Measurements from ENCODE around the gene IQCN.

Gene IQCN, protein sequence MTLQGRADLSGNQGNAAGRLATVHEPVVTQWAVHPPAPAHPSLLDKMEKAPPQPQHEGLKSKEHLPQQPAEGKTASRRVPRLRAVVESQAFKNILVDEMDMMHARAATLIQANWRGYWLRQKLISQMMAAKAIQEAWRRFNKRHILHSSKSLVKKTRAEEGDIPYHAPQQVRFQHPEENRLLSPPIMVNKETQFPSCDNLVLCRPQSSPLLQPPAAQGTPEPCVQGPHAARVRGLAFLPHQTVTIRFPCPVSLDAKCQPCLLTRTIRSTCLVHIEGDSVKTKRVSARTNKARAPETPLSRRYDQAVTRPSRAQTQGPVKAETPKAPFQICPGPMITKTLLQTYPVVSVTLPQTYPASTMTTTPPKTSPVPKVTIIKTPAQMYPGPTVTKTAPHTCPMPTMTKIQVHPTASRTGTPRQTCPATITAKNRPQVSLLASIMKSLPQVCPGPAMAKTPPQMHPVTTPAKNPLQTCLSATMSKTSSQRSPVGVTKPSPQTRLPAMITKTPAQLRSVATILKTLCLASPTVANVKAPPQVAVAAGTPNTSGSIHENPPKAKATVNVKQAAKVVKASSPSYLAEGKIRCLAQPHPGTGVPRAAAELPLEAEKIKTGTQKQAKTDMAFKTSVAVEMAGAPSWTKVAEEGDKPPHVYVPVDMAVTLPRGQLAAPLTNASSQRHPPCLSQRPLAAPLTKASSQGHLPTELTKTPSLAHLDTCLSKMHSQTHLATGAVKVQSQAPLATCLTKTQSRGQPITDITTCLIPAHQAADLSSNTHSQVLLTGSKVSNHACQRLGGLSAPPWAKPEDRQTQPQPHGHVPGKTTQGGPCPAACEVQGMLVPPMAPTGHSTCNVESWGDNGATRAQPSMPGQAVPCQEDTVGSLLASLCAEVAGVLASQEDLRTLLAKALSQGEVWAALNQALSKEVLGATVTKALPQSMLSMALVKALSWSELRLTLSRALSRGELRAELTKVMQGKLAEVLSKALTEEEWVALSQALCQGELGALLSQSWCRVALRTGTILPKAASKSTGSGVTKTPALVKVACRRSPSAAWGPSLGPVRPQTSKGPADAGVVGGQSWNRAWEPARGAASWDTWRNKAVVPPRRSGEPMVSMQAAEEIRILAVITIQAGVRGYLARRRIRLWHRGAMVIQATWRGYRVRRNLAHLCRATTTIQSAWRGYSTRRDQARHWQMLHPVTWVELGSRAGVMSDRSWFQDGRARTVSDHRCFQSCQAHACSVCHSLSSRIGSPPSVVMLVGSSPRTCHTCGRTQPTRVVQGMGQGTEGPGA (N-terminal part only)
- 1.0 to 5.7 reads per million in 2 experiments for total RNA-seq

DNA sequence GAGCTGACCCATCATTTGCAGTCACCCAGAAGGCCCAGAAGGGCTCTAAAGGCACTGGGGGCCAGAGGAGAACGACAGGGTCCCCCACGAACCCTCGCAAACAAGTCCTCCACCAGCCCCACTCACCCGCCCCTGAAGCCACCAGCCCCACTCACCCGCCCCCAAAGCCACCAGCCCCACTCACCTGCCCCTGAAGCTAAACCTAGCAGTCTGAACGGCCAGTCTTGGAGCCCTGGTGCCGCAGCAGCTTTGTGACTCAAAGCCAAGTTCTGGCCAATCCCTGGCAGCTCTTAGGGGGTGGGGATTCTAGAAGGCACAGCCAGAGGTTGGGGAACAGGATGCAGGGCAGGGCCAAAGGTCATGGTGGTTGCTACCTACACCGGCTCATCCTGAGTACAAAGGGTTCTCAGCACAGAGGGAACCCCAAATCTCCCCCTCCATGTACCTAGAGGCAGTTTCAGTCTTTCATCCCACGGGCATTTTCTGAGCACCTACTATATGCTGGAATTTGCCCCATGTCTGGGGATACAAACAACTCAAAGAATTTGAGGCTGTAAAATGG lies at the start of gene IQCN:
Gene IQCN (minus strand): TSS at position 234 of the 562 bp plus-strand sequence. CDS start 4,974 bp downstream, outside the sequence.
- DNase-seq (ENCODE audit: low read depth), result no peak

DNA sequence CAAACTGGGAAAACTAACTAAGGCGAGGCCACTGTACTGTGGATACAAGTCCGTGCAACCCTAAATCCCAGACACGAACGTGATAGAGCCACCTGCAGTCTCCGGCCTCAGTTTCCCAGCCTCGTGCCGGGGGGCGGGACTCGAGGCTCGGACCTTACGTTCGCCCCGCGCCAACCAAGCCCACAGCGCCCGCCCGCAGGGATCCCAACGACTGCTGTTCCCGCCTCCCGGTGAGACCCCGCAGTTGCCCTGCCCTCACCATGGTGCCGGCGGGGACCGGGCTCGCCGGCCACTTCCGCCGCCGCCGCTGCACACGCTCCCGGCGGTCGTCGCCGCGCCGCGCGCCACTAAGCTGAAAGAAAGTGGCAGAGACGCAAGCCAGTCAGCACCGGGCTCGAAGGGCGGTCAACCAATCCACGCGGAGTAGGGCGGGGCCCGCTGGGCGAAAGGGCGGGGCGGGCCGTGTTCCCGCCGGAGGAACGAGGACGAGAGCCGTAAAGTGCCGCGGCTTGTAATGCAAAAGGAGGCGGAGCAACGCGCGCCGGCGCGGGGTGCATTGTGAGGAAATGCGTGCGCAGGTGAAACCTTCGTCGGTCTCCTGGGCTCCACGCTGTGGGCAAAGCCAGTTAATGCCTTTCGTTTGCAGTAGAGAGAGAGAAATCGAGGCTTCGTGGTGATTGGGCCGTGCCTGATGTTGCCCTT lies 48.7 kb upstream of the IQCN start, which contains the start of gene LSM4:
Gene LSM4 (minus strand): TSS at position 318 of the 702 bp plus-strand sequence. CDS start 56 bp downstream, at position 262.
- peak; percentile 99 for DNase-seq (ENCODE audit: low read depth)

DNA sequence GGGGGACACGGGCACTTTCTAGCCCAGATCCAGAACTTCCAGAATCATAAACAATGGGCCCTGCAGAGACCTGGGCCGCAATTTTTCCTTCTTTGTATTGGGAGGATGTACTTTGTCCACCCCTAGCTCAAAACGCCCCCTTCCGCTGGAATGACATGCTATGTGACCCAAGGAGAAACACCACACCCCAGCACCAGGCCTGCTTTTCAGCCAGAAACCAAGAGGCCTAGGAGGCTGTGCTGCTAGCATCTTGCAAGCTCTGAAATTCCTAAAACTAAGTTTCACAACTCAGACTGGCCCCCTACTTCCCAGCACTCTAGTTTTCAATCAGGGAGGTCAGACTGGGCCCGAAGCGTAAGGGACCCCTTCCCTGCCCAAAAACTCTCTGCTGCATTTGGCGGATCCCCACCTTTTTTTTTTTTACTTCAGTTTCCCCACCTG lies 48.1 kb upstream of the IQCN start:
- DNase-seq (ENCODE audit: low read depth), result no peak

DNA sequence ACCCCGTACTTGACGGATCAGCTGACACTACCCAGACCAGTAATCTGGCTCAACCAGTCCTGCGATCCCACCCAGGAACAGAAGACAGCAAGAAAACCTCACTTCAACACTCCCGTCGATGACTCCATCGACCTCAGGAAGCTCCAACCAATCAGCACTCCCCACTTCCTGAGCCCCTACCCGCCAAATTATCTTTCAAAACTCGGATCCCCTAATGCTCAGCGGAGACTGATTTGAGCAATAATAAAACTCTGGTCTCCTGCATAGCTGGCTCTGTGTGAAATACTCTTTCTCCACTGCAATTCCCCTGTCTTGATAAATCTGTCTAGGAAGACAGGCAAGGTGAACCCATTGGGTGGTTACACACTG lies 47.5 kb upstream of the IQCN start:
- no peak for DNase-seq (ENCODE audit: low read depth)

DNA sequence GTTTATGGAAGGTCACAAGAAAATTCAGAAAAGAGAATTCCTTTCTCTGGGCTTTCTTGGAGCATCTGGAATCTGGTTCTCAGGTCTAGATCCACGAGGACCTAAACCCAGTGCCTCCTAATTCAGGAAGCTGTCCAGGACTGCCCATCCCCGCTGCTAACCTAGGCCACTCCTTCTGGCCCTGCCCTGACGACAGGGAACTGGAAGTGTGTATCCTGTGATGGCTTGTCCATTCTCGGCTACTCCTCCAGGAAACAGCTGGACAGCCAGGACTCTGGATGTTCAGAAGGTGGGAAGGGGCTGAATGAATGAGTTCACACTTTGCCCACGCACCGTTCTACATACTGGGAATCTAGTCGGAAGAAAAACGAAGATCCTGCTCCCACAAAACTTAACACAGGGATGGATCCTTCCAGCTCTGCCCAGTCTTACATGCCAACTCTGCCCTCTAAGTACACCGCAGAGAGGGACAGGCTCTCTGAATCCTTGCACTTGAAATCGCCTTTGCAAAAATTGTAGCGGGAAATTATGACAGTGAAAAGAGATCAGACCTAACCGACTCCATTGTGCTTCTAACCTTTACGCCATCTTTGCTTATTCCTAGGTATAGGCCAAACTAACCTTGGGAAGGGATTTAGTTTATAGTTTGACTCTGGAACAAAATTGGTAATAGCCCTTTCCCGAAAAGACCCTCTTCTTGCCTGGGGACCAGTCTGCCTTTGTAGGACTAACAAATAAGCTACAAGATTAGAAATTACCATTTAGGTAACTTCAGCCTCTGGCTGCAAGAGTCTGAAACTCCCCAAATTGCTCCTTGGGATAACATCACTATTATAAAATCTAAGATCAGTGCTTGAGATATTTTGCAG lies 46.8 kb upstream of the IQCN start:
- no peak for DNase-seq (ENCODE audit: low read depth)

DNA sequence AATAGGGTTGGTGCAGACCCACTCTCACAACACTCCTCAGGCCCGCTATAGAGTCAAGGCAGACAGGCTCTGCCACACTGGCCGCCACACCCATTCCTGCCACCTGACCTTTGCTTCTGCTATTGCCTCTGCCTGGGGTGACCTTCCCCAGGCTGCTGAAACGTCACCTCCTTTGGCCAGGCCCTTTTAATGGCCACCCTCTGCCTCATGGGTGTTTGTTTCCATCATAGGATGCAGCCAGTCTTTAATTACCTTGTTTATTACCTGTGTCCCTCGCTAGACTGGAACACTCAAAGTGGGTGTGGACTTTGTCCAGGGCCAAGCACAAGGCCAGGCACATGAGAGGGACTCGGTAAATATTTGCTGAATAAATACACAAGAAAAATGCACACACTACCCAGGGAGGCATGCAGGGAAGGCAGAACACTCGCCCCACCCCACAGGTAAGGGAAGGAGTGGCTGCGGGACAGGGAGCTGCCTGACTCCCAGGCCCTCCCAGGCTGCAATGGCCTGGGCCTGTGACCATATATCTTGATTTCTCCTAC lies 45.4 kb upstream of the IQCN start:
- DNase-seq (ENCODE audit: low read depth), result no peak

DNA sequence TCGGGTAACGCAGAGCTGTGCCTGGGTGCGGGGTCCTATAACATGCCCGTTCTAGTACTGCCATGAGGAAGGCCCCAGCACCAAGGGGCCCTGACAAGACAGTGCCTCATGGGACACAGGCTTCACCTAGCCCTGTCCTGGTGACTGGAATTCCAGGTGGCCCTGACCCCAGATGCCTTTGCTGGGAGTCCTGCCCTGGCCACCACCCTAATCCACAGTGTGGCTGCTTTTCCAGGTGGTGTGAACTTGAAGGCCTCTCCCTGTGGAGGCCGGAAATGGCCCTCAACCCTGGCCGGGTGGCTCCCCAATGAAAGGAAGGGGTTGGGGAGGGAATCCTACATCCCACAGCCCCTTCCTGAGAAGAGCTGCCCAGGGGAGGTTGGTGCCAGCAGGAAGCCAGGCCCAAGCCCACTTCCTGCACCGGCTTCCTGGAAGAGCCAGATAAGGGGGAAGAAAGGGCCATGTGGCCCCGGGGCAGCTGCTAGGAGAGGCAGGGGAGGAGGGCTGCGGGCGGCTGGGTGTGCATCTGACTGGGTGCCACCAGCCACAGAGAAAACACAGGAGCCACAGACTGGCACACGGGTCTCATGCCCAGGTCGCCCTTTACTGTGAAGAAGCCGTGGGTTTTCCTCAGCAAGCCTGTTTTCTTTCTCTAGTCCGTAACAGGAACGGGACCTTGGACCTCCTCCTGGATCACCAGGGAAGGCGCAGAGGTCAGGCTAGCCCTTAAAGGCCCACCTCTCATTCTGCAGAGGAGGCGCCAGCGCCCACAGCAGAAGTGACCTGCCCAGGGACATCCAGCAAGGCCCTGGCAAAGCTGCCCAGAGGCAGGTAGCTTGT lies 43.9 kb upstream of the IQCN start:
- DNase-seq (ENCODE audit: low read depth), result no peak

DNA sequence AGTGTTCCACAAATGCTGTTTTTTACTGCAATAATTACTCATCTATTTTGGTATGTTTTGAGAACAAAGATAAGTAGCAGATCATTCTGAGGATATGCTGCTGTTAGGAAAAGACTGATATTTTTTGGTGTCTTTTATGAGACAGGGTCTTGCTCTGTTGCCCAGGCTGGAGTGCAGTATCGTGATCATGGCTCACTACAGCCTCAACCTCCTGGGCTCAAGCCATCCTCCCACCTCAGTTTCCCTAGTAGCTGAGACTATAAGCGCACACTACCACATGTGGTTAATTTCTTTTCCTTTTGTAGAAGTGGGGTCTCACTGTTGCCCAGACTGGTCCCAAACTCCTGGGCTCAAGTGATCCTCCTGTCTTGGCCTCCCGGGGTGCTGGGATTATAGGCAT lies 39.1 kb upstream of the IQCN start:
- DNase-seq (ENCODE audit: low read depth), result no peak

DNA sequence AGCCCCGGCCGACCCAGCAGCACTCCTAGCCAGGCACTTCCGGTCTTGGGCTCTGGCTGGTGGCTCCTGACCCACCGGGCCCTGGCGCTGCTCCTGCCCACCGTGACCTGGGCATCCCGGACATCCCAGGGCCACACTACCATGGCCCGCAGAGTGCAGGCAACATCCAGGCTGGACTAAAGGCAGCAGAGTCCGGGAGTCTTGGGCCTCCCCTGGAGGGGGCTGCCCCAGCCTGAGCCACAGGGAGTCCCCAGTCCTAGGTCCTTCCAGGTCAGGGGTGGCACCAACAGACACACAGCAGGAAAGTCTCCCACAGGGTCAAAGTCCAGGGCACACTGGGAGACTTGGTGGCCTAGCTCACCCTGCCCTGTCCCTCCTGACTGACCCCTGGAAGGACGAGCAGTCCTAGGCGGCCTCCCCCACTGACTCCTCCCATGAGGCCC lies 37.9 kb upstream of the IQCN start:
- no peak for DNase-seq (ENCODE audit: low read depth)

DNA sequence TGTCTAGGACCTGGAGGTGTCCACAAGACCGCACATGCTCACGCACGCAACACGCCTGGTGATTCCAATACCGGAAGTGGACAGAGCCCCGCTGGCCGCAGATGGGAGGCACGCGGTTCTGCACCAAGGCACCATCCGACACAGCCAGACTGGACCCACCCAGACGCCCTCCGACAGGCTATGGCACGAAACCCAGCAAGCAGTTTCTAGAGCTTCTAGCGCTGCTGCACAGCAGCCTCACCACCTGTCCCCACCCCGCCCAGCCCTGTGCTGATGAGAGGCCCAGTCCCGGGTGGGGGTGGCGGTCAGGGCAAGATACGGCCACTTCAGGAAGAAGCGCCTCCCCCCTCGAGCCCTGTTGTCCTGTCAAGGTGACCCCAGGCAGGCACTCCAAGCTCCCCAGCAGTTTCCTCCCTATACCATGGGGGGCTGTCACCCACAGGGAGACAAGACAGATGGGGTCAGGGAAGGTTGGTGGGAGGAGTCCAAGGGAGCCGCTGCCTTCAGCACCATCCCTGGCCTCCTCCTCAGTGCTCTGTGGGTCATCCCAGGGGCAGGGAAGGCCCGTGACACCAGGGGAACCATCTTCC lies 37.3 kb upstream of the IQCN start:
- DNase-seq (ENCODE audit: low read depth), result no peak

DNA sequence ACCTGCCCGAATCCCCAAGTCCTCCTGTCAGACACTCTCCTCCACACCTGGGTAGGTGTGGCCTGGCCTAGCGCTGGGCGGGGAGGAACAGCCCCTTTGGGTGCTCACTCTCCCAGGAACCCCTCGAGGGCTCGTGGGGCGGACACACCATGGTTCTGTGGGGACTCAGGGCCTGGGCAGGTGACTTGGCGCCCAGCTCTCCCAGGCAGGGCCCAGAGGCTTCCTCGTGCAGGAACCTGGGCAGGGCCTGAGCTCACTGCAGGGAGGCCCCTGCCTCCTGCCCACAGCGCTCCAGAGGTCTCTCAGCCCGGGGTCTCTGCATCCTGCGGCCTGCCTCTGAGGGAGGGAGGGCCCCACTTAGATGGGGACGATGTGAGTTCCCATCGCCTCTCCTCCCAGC lies 36.7 kb upstream of the IQCN start:
- DNase-seq (ENCODE audit: low read depth), result no peak

DNA sequence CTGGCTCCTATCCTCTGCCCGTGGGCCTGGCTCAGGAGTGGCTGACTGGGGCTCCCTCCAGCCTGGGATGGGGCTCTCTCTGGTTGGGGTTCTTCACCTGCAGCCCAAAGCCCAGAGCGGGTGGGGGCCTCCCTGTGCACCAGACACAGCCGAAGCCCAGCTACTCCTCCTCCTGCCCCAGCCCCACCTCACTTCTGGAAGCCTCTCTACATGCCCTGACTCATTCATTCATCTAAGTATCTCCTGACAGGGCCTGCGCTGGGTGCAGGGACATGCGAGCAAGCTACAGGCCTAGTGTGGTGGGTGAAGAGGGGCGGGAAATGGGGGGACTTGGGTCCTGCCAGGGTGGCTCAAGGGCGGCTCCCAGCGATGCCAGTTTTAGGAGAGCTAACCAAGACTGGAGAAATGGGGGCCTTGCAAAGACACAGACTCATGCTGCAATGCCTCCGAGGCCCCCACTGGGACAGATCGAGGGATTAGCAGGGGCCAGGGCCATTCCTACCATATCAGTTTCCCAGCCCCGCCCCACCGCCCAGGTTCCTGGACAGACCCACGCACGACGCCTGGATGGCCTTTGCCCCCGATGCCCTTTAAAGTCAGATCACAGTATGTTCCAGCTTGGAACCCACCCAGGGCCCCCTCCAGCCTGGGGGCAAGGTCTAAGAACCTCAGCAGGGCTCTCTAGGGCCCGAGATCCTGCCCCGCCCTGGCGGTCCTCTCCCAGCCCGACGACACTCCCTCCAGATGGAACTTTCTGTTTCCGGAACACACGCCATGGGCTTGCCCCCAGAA lies 36.1 kb upstream of the IQCN start:
- DNase-seq (ENCODE audit: low read depth), result no peak

DNA sequence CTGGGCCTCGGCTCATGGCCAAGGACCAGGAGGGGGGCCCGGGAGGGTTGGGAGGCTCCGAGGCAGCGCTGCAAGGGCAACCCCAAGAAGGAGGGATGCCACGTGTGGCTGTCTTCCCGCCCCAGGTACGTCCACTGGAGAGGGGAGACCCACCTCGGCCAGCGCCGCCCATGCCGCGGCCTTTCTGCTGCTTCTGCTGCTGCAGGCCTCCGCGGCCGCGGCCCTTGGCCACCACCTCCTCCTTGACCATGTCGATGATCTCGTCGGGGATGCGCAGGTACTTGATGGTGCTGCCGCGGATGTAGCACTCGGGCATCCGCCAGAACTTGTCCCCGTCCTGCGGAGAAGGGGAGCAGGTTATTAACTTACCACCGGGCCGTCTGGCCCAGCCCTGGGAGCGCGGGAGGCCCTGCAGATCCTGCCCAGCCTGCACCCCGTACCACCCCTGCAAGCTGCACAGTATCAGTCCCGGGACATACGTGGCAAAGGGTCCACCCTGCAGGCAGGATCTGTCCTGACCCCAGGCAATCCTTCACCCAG lies 35.3 kb upstream of the IQCN start:
- no peak for DNase-seq (ENCODE audit: low read depth)

DNA sequence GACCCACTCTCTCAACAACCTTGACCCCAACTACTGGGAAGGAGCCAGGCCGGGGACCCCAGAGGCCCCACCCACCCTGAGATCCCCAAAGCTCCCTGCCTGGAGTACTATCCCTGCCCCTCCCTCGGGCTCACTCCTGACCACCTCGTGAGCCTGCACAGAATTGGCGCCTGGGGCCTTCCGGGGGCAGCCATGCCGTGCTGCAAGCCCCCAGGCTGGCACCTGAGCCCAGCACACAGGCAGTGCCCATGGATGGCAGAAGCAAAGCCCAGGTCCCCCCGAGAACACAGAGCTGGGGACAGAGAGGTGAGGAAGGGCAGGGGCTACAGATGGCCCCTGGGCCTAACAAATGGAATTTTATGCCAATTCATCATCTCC lies 34.7 kb upstream of the IQCN start:
- no peak for DNase-seq (ENCODE audit: low read depth)

DNA sequence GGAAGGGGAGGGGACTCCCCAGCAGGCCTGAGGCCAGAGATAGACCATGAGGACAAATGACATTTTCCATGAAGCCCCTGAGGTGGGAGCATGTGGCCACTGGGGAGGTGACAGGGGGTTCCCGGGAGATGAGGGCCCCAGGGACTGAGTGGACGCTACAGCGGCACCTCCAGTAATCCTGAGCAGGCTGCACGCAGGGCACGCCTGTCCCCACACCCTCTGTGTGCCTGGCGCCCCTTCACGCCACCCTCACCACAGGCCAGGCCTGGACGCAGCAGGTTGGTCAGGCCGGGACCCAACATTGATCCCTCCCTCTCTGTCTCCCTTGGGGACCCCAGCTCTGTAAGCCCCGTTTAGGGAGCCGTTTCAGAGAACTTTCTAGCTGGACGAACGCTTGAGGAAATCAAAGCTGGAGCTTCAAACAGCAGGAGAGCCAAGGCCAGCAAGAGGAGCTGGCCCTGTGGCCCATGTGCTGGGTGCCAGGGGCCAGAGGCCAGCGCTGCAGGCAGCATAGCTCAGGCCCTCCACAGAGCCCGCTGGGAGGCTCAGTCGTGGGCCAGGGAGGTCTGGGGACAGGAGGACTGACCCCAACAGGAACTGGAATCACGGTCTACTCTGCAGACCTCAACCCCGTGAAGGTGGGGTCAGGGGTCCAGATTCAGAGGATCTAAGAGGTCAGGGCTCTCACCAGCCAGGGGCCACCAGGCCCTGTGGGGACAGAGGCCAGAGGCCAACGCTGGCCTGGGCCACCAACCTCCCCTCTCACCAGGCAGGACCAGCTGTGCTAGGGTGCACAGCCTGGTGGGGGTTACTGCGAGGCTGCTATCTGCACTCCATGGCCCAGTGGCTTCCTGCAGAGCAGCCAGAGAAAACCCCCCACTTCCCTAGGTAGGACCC lies 34.0 kb upstream of the IQCN start:
- no peak for DNase-seq (ENCODE audit: low read depth)

DNA sequence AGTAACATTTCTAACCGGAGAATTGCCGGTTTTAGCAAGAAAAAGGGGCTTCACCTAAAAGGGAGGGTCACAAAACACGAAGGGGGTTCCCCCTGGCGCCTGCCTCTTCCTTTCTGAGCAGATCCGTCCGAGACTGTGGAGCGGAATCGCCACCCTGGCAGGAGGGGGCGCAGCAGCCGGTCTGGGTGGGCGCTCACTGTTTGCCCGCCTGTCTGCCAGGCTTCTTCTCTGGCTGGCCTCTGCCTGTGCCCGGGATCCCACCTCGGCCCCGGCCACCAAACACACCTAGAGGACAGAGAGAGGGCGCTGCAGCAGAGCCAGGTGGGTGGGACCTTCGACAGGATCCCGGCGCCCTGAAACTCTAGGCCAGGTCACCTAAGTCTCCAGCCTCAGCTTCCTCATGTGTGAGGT lies 33.0 kb upstream of the IQCN start:
- peak; percentile 21 for DNase-seq (ENCODE audit: low read depth)
